A673 (cell line): Measurements from ENCODE around the gene PIM3.

Source experiments
- EZH2 ChIP-seq: fragments of 200-600 bp; sonication (generic); IDR thresholded peaks from 2 replicates; pipeline ENCODE4 v1.6.1; 2017; ENCODE audit warnings: borderline replicate concordance, low read depth, mild to moderate bottlenecking, mixed read lengths, antibody characterized with exemption, low read length; ENCODE audit not compliant: poor library complexity, severe bottlenecking
- TF ChIP-seq, protein P1 (sequence below): fragments of 300-800, 200-600 bp; sonication (generic); conservative IDR thresholded peaks from 2 replicates; pipeline ENCODE4 v1.5.1; 2017; ENCODE audit warnings: low read depth, mild to moderate bottlenecking, antibody characterized with exemption, low read length, moderate library complexity, mixed read lengths

DNA sequence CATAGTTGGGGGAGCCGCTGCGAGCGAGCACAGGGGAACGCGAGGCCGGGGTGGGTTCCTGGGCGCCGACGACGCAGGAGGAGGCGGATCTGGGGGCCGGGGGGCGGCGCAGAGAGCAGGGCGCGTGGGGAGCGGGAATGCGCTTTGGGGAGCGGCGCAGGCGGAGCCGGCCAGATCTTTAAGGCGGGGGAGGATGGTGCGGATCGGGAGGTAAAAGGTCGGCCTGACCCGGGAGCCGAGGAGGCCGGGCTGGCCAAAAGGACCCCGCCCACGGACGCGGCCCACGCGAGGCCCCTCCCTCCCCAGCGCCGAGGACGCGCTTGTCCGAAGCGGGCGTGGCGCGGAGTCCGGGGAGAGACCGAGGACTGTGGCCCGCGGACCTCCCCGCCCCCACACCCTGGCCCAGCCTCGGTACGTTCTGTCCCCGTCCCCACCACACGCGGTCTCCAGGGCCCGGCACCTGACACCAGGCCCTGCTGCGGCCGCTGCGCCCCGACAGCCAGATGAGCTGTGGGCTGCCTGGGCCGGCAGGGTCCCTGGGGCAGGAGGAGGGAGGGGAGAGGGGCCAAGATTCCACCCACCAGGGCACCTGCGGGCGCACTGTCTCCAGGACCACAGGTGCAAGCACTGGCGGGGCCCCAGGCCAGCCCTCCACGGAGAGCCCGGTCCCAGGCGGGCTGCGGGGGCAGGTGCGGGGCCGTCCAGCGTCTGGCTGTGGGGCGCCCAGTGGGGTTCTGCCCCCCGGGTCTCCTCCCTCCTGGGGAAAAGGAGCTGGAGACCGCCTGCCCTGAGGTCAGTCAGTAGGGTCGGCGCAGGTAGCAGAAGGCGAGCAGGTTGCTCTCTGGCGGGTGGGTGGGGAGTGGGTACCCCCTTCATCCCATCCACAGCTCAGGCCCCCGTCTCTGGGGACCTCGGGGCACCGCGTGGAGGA lies 10.9 kb downstream of the PIM3 start:
- TF ChIP-seq, protein P1, sequence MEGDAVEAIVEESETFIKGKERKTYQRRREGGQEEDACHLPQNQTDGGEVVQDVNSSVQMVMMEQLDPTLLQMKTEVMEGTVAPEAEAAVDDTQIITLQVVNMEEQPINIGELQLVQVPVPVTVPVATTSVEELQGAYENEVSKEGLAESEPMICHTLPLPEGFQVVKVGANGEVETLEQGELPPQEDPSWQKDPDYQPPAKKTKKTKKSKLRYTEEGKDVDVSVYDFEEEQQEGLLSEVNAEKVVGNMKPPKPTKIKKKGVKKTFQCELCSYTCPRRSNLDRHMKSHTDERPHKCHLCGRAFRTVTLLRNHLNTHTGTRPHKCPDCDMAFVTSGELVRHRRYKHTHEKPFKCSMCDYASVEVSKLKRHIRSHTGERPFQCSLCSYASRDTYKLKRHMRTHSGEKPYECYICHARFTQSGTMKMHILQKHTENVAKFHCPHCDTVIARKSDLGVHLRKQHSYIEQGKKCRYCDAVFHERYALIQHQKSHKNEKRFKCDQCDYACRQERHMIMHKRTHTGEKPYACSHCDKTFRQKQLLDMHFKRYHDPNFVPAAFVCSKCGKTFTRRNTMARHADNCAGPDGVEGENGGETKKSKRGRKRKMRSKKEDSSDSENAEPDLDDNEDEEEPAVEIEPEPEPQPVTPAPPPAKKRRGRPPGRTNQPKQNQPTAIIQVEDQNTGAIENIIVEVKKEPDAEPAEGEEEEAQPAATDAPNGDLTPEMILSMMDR: no peak
- no peak for TF ChIP-seq EZH2
